Amniotic stem cell (primary cell): ENCODE measurements around the gene IL36G.

Experiments
- DNase-seq: peaks from one replicate; lab custom pipeline; 2025; lab: John Stamatoyannopoulos, UW

The IL36G gene

DNA sequence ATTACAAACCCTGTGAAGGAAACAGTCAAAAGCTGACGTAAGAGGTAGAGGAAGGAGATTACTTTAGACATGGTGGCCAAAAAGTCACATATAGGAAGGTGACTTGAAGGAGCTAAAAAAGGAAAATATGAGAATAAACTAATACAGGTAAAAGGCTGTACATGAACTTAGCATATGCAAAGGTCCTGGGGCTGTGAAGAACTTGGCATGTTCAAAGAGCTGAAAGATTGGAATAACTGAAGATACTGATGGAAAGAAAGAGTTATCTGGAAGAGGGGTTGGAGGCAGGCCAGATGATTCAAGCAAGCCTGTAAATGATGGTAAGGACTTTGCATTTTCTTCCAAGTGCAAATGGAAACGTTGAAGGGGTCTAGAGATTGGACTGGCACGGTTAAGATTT lies 40.7 kb downstream of the IL36G start:
- DNase-seq: no peak

DNA sequence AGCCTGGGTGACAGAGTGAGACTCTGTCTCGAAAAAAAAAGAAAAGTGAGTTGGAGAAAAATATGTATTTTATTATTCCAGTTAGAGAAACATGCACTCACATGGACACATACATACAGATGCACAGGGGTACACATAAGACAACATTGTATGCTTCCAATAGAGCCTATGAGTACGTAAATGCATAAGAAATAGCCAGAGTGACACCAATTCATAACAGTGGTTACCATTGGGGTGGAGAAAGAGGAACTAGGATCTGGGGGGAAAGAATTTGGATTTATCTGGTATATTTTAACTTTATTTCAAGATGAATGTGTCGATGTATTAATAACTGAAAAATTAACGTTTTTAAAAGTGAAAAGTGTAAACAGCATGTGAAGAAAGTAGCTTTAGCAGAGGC lies 43.5 kb downstream of the IL36G start:
- no peak for DNase-seq

DNA sequence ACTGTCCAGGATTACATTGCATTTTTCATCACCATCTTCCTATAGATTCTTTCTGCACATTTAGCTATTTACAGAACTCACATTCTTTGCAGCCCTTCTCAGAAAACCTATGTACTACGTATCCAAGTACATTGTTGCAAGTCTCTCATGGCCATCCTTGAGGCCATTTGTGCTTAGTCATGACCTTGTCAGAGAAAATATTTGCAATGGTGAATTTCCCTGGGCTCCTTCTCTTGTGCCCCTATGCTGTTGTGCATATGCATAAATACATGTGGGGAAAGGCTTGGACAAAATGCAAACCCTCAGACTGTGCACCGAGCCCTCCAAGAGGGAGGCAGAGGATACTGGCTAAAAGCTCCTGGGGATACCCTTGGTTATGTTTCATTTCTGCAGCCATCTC lies 47.0 kb downstream of the IL36G start:
- no peak for DNase-seq

DNA sequence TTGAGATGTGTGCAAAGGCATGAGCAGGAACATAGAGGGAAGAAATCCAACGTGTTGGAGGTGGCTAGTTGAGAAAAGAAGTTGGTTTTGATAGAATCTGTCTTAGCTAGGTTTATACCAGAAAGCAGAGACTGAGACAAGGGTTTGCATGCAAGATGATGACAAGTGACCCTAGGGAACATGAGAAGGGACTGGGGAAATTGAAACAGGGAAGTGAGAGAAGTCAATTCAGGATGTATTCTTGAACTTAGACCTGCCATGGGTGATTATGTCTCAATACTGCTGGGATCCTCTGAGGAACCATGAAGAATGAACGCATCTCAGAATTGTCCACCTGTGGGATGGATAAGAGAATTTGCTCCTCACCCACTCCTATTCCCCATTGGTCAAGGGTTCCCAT lies 47.9 kb downstream of the IL36G start:
- DNase-seq: no peak

DNA sequence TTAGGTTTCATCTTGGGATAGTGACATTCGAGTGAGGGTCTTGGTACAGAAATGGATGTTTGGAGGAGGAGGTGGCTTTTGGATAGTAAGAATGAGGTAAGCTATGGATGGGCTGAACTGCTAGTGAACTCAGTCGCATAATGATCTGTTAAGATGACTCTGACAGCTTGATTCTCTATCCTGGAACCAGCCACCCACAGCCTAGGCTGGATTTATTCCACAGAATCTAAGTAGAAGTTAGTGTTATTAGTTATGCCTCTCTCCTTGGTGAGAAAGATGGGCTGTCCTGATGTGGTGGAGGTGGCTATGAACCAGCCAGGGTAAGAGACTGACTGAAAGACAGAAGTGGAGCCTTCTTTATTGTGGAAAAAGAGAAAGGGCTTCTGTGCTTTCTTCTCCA lies 49.9 kb downstream of the IL36G start:
- no peak for DNase-seq

- no peak for DNase-seq
Measured at GRCh38 chr2:113028112-113028511, 50.3 kb downstream of the IL36G start.

GRCh38 chr2:113032737-113033136 lies 54.9 kb downstream of the IL36G start:
- no peak for DNase-seq

DNA sequence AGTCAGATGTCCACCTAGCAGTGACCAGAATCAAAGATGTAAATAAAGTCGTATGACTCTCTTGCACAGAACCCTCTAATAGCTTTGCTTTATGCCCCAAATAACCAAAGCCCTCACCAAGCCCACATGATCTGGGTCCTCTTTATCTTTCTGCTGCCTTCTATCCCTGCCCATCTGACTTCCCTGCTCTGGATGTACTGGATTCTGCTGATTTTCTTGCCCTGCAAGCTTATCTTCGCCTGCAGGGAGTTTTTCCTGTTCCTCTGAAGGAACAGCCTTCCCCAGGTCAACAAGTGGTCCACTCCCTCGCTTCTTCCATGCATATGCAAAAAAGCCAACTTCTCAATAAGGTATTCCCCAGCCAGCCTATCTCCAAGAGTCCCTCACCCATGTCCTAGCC lies 56.2 kb downstream of the IL36G start:
- no peak for DNase-seq
